H7 (cell line): Measurements from ENCODE around the gene DNMT1. TPM values are rescaled to one million over a fixed set of nuclear protein-coding genes. Genes with fewer than 3 reads are reported as not detected.
"Not testable (repeated sequence)": the region's sequence is repeated elsewhere in the genome, so short reads cannot be mapped to it uniquely, and the experiment has no call there.

ENCODE experiments used
- DNase-seq: peaks from one replicate; pipeline ENCODE4 v3.0.0; 2012
- H3K27me3 ChIP-seq: 2 replicates; pipeline ENCODE4 v1.6.0; 2011; ENCODE audit warnings: mild to moderate bottlenecking, low read length; ENCODE audit not compliant: control insufficient read depth, insufficient read depth
- H3K36me3 ChIP-seq: replicated peaks from 2 replicates; pipeline ENCODE4 v1.5.1; 2011; ENCODE audit warnings: low read length; ENCODE audit not compliant: control insufficient read depth, insufficient read depth
- H3K4me3 ChIP-seq: 2 replicates; pipeline ENCODE4 v1.5.1; 2011; ENCODE audit warnings: low read depth, mild to moderate bottlenecking, control low read depth, low read length, moderate library complexity; ENCODE audit not compliant: insufficient read depth
- total RNA-seq: library from RNA; depleted of rRNA; stranded (reverse); fragments of >200 nt; shearing (Covaris generic); gene quantifications from 2 replicates; pipeline ENCODE4 v1.2.3, GENCODE V29; 2014

Gene DNMT1
- total RNA-seq, 1 experiment from 2014 or later, result 128 TPM

- Histone ChIP-seq H3K36me3 (no peaks in the 10 kb centered on the region), H3K27me3 (no peaks in the 10 kb centered on the region), H3K4me3 (no peak overlapping the region)
- DNase-seq, result no peak
These were observed 11.6 kb upstream of the DNMT1 start for GRCh38 chr19:10206226-10206885.

- H3K36me3 ChIP-seq, result no peaks in the 10 kb centered on the region
- no peak overlapping the region for H3K4me3 ChIP-seq
- no peaks in the 10 kb centered on the region for H3K27me3 ChIP-seq
- no peak for DNase-seq
These were observed 10.9 kb upstream of the DNMT1 start for GRCh38 chr19:10205636-10206035.

GRCh38 chr19:10203686-10204085, 8.9 kb upstream of the DNMT1 start:
- H3K4me3 ChIP-seq, result no peak overlapping the region
- no peaks in the 10 kb centered on the region for H3K27me3 ChIP-seq
- no peaks in the 10 kb centered on the region for H3K36me3 ChIP-seq
- peak; percentile 5 for DNase-seq

- Histone ChIP-seq H3K36me3 (no peaks in the 10 kb centered on the region), H3K27me3 (no peaks in the 10 kb centered on the region), H3K4me3 (no peak overlapping the region)
- DNase-seq, result no peak
These were observed 6.4 kb upstream of the DNMT1 start for GRCh38 chr19:10201176-10201575.

- not testable (repeated sequence) for H3K36me3 ChIP-seq, H3K4me3 ChIP-seq, H3K27me3 ChIP-seq, DNase-seq
These were observed 5.3 kb upstream of the DNMT1 start for GRCh38 chr19:10200101-10200500.

- H3K36me3 ChIP-seq, H3K4me3 ChIP-seq, DNase-seq, H3K27me3 ChIP-seq: not testable (repeated sequence)
These were observed 4.3 kb upstream of the DNMT1 start for GRCh38 chr19:10198889-10199644.

GRCh38 chr19:10195199-10195519, 406 bp upstream of the DNMT1 start:
- no peaks in the 10 kb centered on the region for H3K27me3 ChIP-seq
- H3K4me3 ChIP-seq, result peak overlapping the region; percentile 92
- H3K36me3 ChIP-seq, result peaks cover 1% of the 10 kb centered on the region
- DNase-seq, result no peak

GRCh38 chr19:10193790-10194499, 808 bp downstream of the DNMT1 start:
- H3K27me3 ChIP-seq, result no peaks in the 10 kb centered on the region
- DNase-seq, result peak; percentile 80
- peaks cover 3% of the 10 kb centered on the region for H3K36me3 ChIP-seq
- H3K4me3 ChIP-seq, result peak overlapping the region; percentile 92

- Histone ChIP-seq H3K27me3 (no peaks in the 10 kb centered on the region), H3K4me3 (no peak overlapping the region), H3K36me3 (peaks cover 3% of the 10 kb centered on the region)
- no peak for DNase-seq
These were observed 1.8 kb downstream of the DNMT1 start for GRCh38 chr19:10192922-10193321.

GRCh38 chr19:10191347-10191746, 3.4 kb downstream of the DNMT1 start:
- no peaks in the 10 kb centered on the region for H3K27me3 ChIP-seq
- DNase-seq, result no peak
- H3K36me3 ChIP-seq, result peaks cover 3% of the 10 kb centered on the region
- H3K4me3 ChIP-seq, result no peak overlapping the region

- peaks cover 5% of the 10 kb centered on the region for H3K36me3 ChIP-seq
- H3K4me3 ChIP-seq, result no peak overlapping the region
- no peak for DNase-seq
- H3K27me3 ChIP-seq, result no peaks in the 10 kb centered on the region
These were observed 4.7 kb downstream of the DNMT1 start for GRCh38 chr19:10190026-10190425.

- DNase-seq, result no peak
- Histone ChIP-seq H3K4me3 (no peak overlapping the region), H3K36me3 (peaks cover 5% of the 10 kb centered on the region), H3K27me3 (no peaks in the 10 kb centered on the region)
These were observed 5.1 kb downstream of the DNMT1 start for GRCh38 chr19:10189616-10190015.

- Histone ChIP-seq H3K27me3 (no peaks in the 10 kb centered on the region), H3K4me3 (no peak overlapping the region), H3K36me3 (peaks cover 7% of the 10 kb centered on the region)
- no peak for DNase-seq
These were observed 7.4 kb downstream of the DNMT1 start for GRCh38 chr19:10187315-10187714.

GRCh38 chr19:10184636-10185035, 10.1 kb downstream of the DNMT1 start:
- Histone ChIP-seq H3K4me3 (no peak overlapping the region), H3K36me3 (peaks cover 16% of the 10 kb centered on the region), H3K27me3 (no peaks in the 10 kb centered on the region)
- no peak for DNase-seq

GRCh38 chr19:10183926-10184325, 10.8 kb downstream of the DNMT1 start:
- Histone ChIP-seq H3K27me3 (no peaks in the 10 kb centered on the region), H3K4me3 (no peak overlapping the region), H3K36me3 (peaks cover 17% of the 10 kb centered on the region)
- no peak for DNase-seq
